ENCODE results near the gene IGLL1. TPM values are rescaled to one million over a fixed set of nuclear protein-coding genes. Genes with fewer than 3 reads are reported as not detected.

IGLL1 gene
- total RNA-seq, 1 experiment from 2014 or later, result not detected

DNA sequence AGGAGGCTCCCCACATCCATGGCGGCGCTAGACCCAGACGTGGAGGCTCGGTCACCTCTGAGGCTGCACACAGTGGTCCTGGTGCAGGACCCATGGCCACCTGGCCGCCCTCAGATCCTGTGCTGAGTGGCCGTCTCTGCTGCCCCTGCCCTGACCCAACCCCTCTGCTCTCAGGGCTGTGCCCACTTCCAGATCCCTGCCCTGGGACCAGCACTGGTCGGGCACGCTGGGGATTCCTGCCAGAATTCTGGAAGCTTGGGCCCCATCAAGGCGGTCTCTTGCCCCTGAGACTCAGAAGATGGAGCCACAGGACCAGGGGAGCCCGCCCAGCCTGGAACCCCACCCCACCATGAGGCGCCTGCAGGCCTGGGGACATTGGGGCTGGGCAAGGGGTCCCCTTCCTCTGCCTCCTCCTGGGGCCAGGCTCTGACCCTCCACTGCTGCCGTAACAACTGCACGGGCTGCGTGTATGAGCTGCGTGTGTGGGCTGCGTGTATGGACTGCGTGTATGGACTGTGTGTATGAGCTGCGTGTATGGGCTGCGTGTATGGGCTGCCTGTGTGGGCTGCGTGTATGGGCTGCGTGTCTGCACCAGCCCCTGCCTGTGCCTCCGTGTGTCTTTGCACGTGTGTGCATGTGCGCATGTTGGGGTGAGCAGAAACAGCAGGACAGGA lies 48.7 kb downstream of the IGLL1 start:
- H3K27ac Mint-ChIP-seq (ENCODE audit: low read depth, unreplicated experiment), result no peak overlapping the region
- H3K27me3 Mint-ChIP-seq (ENCODE audit: insufficient read depth, unreplicated experiment), result peaks cover 15% of the 10 kb centered on the region
- CTCF ChIA-PET, result interaction anchor here (0.6 kb wide), 1 partner anchor 1210 kb away, joined by 3 read pairs; no protein-coding TSS in a partner anchor
- intact Hi-C loops (cut with micrococcal nuclease), result no loop called here
- H3K4me3 Mint-ChIP-seq (ENCODE audit: unreplicated experiment), result no peak overlapping the region
- no TSS peak for BruUV-seq (replicated peaks)
- H3K4me1 Mint-ChIP-seq (ENCODE audit: insufficient read depth, unreplicated experiment), result no peaks in the 10 kb centered on the region
- no peak for TF ChIP-seq CTCF (IDR thresholded peaks at IDR 0.05; ENCODE audit: unreplicated experiment)
- POLR2A ChIA-PET, result no interaction called here
- no peaks in the 10 kb centered on the region for H3K36me3 Mint-ChIP-seq (ENCODE audit: insufficient read depth, unreplicated experiment)
- DNase-seq (ENCODE audit: unreplicated experiment), result no peak
- no peaks in the 10 kb centered on the region for H3K9me3 Mint-ChIP-seq (ENCODE audit: unreplicated experiment)

DNA sequence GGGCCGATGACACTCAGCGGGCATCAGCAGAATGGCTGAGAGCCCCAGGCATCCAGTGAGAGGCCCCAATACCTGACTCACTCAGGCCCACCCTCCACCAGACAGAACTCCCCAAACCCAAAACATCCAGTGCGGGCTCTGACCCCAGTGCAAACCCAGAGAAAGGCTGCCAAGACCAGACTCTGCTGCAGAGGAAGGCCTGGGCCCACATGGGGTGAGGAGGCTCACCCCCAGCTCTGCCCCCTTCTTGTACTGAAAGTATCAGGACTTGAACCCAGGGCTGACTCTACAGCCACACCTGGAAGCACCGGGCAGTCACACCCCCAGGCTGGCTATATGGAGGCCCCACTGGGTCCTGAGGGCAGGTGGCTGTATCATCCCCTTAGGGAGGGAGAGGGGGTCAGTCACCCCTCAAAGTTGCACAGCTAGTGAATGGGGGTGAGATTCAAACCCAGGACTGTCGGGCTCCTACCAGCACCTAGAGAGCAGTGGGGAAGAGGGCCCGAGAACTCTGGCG lies 49.3 kb downstream of the IGLL1 start:
- no peak for TF ChIP-seq CTCF (IDR thresholded peaks at IDR 0.05; ENCODE audit: unreplicated experiment)
- Mint-ChIP-seq H3K4me1 (ENCODE audit: insufficient read depth, unreplicated experiment) (no peaks in the 10 kb centered on the region), H3K27me3 (ENCODE audit: insufficient read depth, unreplicated experiment) (peaks cover 15% of the 10 kb centered on the region), H3K36me3 (ENCODE audit: insufficient read depth, unreplicated experiment) (no peaks in the 10 kb centered on the region), H3K4me3 (ENCODE audit: unreplicated experiment) (no peak overlapping the region), H3K27ac (ENCODE audit: low read depth, unreplicated experiment) (no peak overlapping the region), H3K9me3 (ENCODE audit: unreplicated experiment) (no peaks in the 10 kb centered on the region)
- ChIA-PET CTCF (no interaction called here), POLR2A (no interaction called here)
- BruUV-seq (replicated peaks), result no TSS peak
- no peak for DNase-seq (ENCODE audit: unreplicated experiment)
- intact Hi-C loops (cut with micrococcal nuclease), result no loop called here

GRCh38 chr22:23530106-23530505 lies 50.0 kb downstream of the IGLL1 start:
- no peak overlapping the region for H3K27ac Mint-ChIP-seq (ENCODE audit: low read depth, unreplicated experiment)
- BruUV-seq (replicated peaks), result no TSS peak
- H3K36me3 Mint-ChIP-seq (ENCODE audit: insufficient read depth, unreplicated experiment), result no peaks in the 10 kb centered on the region
- H3K27me3 Mint-ChIP-seq (ENCODE audit: insufficient read depth, unreplicated experiment), result peaks cover 15% of the 10 kb centered on the region
- H3K4me1 Mint-ChIP-seq (ENCODE audit: insufficient read depth, unreplicated experiment), result no peaks in the 10 kb centered on the region
- POLR2A ChIA-PET, result interaction anchor here (0.5 kb wide), 1 partner anchor 207 kb away, joined by 3 read pairs; no protein-coding TSS in a partner anchor
- no peak overlapping the region for H3K4me3 Mint-ChIP-seq (ENCODE audit: unreplicated experiment)
- no peak for DNase-seq (ENCODE audit: unreplicated experiment)
- no peak for TF ChIP-seq CTCF (IDR thresholded peaks at IDR 0.05; ENCODE audit: unreplicated experiment)
- intact Hi-C loops (cut with micrococcal nuclease), result no loop called here
- CTCF ChIA-PET, result no interaction called here
- H3K9me3 Mint-ChIP-seq (ENCODE audit: unreplicated experiment), result no peaks in the 10 kb centered on the region

DNA sequence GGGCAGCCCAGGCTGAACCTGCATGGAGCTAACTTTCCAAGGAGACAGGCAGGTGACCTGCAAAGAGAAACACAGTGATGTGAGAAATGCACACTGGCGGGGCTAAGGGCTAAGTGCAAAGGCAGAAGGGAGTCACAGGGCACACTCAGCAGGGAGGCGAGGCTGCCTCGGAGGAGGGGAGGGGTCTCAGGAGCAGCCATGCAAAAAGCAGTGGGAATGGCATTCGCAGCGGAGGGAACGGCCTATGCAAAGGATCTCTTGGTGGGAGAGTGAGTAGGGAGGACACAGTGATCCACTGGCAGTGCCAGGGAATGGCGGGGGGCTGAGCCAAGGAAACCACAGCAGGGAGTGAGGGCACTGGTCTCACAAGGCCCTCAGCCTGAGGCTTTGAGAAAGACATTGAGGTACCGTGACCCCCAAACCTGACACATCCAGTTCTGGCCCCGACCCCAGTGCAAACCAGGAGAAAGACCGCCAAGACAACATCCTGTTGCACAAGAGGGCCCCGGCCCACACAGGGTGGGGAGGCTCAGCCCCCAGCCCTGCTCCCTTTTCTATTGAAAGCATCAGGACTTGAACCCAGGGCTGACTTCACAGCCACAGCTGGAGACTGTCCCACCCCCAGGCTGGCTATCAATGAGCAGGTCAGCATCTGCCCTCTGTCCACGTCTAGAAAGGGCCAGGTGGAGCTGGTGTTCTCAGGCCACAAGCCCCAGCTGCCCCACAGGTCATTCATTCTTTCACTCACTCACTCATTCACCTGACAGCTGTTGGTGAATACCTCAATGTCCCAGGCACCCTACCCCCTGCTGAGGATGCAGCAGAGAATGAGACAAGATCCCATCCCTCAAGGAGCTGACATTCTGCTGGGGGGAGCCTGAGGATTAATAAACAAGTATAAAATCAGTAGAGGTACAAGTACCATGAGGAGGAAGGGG lies 50.7 kb downstream of the IGLL1 start:
- Mint-ChIP-seq H3K27ac (ENCODE audit: low read depth, unreplicated experiment) (no peak overlapping the region), H3K36me3 (ENCODE audit: insufficient read depth, unreplicated experiment) (no peaks in the 10 kb centered on the region), H3K27me3 (ENCODE audit: insufficient read depth, unreplicated experiment) (peaks cover 15% of the 10 kb centered on the region), H3K9me3 (ENCODE audit: unreplicated experiment) (no peaks in the 10 kb centered on the region), H3K4me1 (ENCODE audit: insufficient read depth, unreplicated experiment) (no peaks in the 10 kb centered on the region), H3K4me3 (ENCODE audit: unreplicated experiment) (no peak overlapping the region)
- no TSS peak for BruUV-seq (replicated peaks)
- ChIA-PET CTCF (interaction anchor here (0.6 to 0.8 kb wide), 3 partner anchors 10 to 321 kb away, joined by 3 to 4 read pairs (median 3); no protein-coding TSS in a partner anchor), POLR2A (interaction anchor here (0.5 to 0.8 kb wide), 2 partner anchors 206 to 569 kb away, joined by 3 read pairs; no protein-coding TSS in a partner anchor)
- no peak for DNase-seq (ENCODE audit: unreplicated experiment)
- intact Hi-C loops (cut with micrococcal nuclease), result no loop called here
- TF ChIP-seq CTCF (IDR thresholded peaks at IDR 0.05; ENCODE audit: unreplicated experiment), result no peak

Data from MCF 10A (cell line).